H1 (cell line): ENCODE data around the gene AKR7A3. TPM values are rescaled to one million over a fixed set of nuclear protein-coding genes. Genes with fewer than 3 reads are reported as not detected.

Source experiments
- CTCF ChIA-PET: fragments of 300-600 bp; sonication (Branson Sonifier 250); formaldehyde crosslinking; loops from one replicate; lab custom pipeline; 2021; ENCODE audit not compliant: partially characterized antibody; lab: Charles Lee
- POLR2A ChIA-PET: fragments of 300-600 bp; sonication (Branson Sonifier 250); formaldehyde crosslinking; loops from one replicate; lab custom pipeline; 2021; ENCODE audit warnings: inconsistent platforms; ENCODE audit not compliant: partially characterized antibody; lab: Charles Lee
- DNase-seq, 2 experiments: peaks; one replicate each; pipeline versions ENCODE4 v3.0.0 to v3.0.0-alpha.2; 2010 to 2022; ENCODE audit warnings: low spot score in 2 of 2, low read depth in 1 of 2, mixed read lengths in 1 of 2
- FAIRE-seq: peaks from 2 replicates; lab custom pipeline; 2011; peaks lifted over from hg19 to GRCh38; lab: Jason Lieb, UNC
- H2AFZ ChIP-seq: 2 replicates; pipeline ENCODE4 v1.8.1; 2012; ENCODE audit warnings: low read length, inconsistent platforms
- H2AK5ac ChIP-seq: 2 replicates; pipeline ENCODE4 v1.6.1; 2013; ENCODE audit warnings: low read depth, low read length
- H2BK120ac ChIP-seq: replicated peaks from 2 replicates; pipeline ENCODE3; 2013; ENCODE audit warnings: low read depth, low read length, inconsistent platforms
- H2BK12ac ChIP-seq: 2 replicates; pipeline ENCODE4 v1.6.1; 2013; ENCODE audit warnings: low read depth, low read length
- H2BK15ac ChIP-seq: 2 replicates; pipeline ENCODE4 v1.6.1; 2013; ENCODE audit warnings: low read length
- H2BK20ac ChIP-seq: 2 replicates; pipeline ENCODE4 v1.6.1; 2013; ENCODE audit warnings: low read length
- H2BK5ac ChIP-seq: 2 replicates; pipeline ENCODE4 v1.6.1; 2013; ENCODE audit warnings: low read depth, low read length
- H3K14ac ChIP-seq: 2 replicates; pipeline ENCODE4 v1.6.1; 2013; ENCODE audit warnings: inconsistent platforms; ENCODE audit not compliant: insufficient read length
- H3K18ac ChIP-seq: 2 replicates; pipeline ENCODE4 v1.6.1; 2013; ENCODE audit warnings: low read length; ENCODE audit errors: extremely low read depth
- H3K23ac ChIP-seq: 2 replicates; pipeline ENCODE4 v1.6.1; 2013; ENCODE audit warnings: inconsistent platforms; ENCODE audit not compliant: insufficient read length
- H3K23me2 ChIP-seq: 2 replicates; pipeline ENCODE4 v1.6.1; 2013; ENCODE audit warnings: low read depth, low read length
- H3K27ac ChIP-seq: 2 replicates; pipeline ENCODE4 v1.6.1; 2011; ENCODE audit warnings: low read depth, low read length, inconsistent platforms
- H3K27me3 ChIP-seq, 4 experiments: replicated peaks in 1 of 4; 1 replicate in 1 of 4; 2 replicates in 3 of 4; pipeline versions ENCODE4 v1.6.1 to v1.8.1; 2011 to 2013; ENCODE audit warnings: low read length in 3 of 4, mild to moderate bottlenecking in 3 of 4, inconsistent platforms in 2 of 4, mixed read lengths in 2 of 4, moderate library complexity in 1 of 4; ENCODE audit not compliant: control insufficient read depth in 3 of 4, insufficient read depth in 3 of 4; ENCODE audit errors: extremely low read depth in 1 of 4
- H3K36me3 ChIP-seq, 4 experiments: 2 replicates each; pipeline versions ENCODE4 v1.6.1 to v1.8.1; 2011 to 2013; ENCODE audit warnings: mild to moderate bottlenecking in 4 of 4, low read length in 3 of 4, moderate library complexity in 2 of 4, control low read depth in 1 of 4, inconsistent platforms in 1 of 4; ENCODE audit not compliant: insufficient read depth in 4 of 4, control insufficient read depth in 2 of 4
- H3K4ac ChIP-seq: replicated peaks from 2 replicates; pipeline ENCODE3; 2013; ENCODE audit warnings: low read length, low read depth, mixed read lengths, inconsistent platforms; ENCODE audit not compliant: insufficient read length
- H3K4me1 ChIP-seq, 4 experiments: replicated peaks in 1 of 4; 1 replicate in 1 of 4; 2 replicates in 3 of 4; pipeline versions ENCODE4 v1.6.1 to v1.8.1; 2011 to 2013; ENCODE audit warnings: low read length in 3 of 4, inconsistent platforms in 2 of 4, mixed read lengths in 1 of 4; ENCODE audit not compliant: insufficient read depth in 4 of 4, control insufficient read depth in 3 of 4
- H3K4me2 ChIP-seq, 2 experiments: 2 replicates each; pipeline versions ENCODE4 v1.6.1 to v1.8.1; 2011 to 2013; ENCODE audit warnings: low read depth in 2 of 2, low read length in 2 of 2, control low read depth in 1 of 2, inconsistent platforms in 1 of 2, mild to moderate bottlenecking in 1 of 2; ENCODE audit not compliant: insufficient read depth in 1 of 2
- H3K4me3 ChIP-seq, 4 experiments: fragments of 200-600, 300-600 bp in 1 of 4; sonication (generic), shearing (Covaris generic), sonication (Bioruptor Twin) in 1 of 4; 2 replicates each; pipeline versions ENCODE4 v1.5.1 to v1.8.1; 2011 to 2016; ENCODE audit warnings: low read length in 4 of 4, low read depth in 3 of 4, control low read depth in 2 of 4, inconsistent platforms in 2 of 4, mild to moderate bottlenecking in 2 of 4, mixed read lengths in 1 of 4, moderate library complexity in 1 of 4; ENCODE audit not compliant: insufficient read depth in 2 of 4; ENCODE audit errors: extremely low read depth in 1 of 4
- H3K56ac ChIP-seq: replicated peaks from 2 replicates; pipeline ENCODE3; 2013; ENCODE audit warnings: low read depth, mild to moderate bottlenecking, mixed read lengths, low read length, inconsistent platforms; ENCODE audit not compliant: insufficient read length
- H3K79me1 ChIP-seq: 2 replicates; pipeline ENCODE4 v1.6.1; 2013; ENCODE audit warnings: low read depth, low read length, control low read depth
- H3K79me2 ChIP-seq, 2 experiments: 2 replicates each; pipeline versions ENCODE4 v1.6.1 to v1.8.1; 2012 to 2013; ENCODE audit warnings: low read length in 2 of 2, mild to moderate bottlenecking in 2 of 2, inconsistent platforms in 1 of 2; ENCODE audit not compliant: insufficient read depth in 2 of 2, control insufficient read depth in 1 of 2
- H3K9ac ChIP-seq, 4 experiments: replicated peaks in 1 of 4; 1 replicate in 1 of 4; 2 replicates in 3 of 4; pipeline versions ENCODE4 v1.6.1 to v1.8.1; 2011 to 2013; ENCODE audit warnings: low read depth in 3 of 4, low read length in 3 of 4, control low read depth in 2 of 4, mild to moderate bottlenecking in 2 of 4, moderate library complexity in 2 of 4, inconsistent platforms in 1 of 4; ENCODE audit errors: extremely low read depth in 1 of 4
- H3K9me3 ChIP-seq, 2 experiments: 2 replicates each; pipeline versions ENCODE4 v1.6.1 to v1.8.1; 2012 to 2013; ENCODE audit warnings: mild to moderate bottlenecking in 2 of 2, moderate library complexity in 2 of 2, control low read depth in 1 of 2, inconsistent platforms in 1 of 2, low read depth in 1 of 2, low read length in 1 of 2, mixed read lengths in 1 of 2; ENCODE audit not compliant: insufficient read depth in 2 of 2
- H4K20me1 ChIP-seq, 2 experiments: replicated peaks in 1 of 2; 2 replicates each; pipeline versions ENCODE3 to v1.8.1; 2011 to 2013; ENCODE audit warnings: inconsistent platforms in 2 of 2, low read length in 2 of 2, mild to moderate bottlenecking in 1 of 2; ENCODE audit not compliant: insufficient read depth in 2 of 2, control insufficient read depth in 1 of 2
- H4K5ac ChIP-seq: 2 replicates; pipeline ENCODE4 v1.6.1; 2013; ENCODE audit warnings: low read length, low read depth, mixed read lengths, inconsistent platforms; ENCODE audit not compliant: insufficient read length
- H4K8ac ChIP-seq: 2 replicates; pipeline ENCODE4 v1.8.0; 2013; ENCODE audit warnings: mild to moderate bottlenecking, moderate library complexity, low read length, inconsistent platforms; ENCODE audit not compliant: insufficient read depth; ENCODE audit errors: extremely low read depth
- H4K91ac ChIP-seq: replicated peaks from 2 replicates; pipeline ENCODE3; 2013; ENCODE audit warnings: low read length, mixed read lengths, inconsistent platforms; ENCODE audit not compliant: insufficient read length
- CHD1 ChIP-seq: IDR thresholded peaks from 2 replicates; pipeline ENCODE4 v1.6.1; 2012; ENCODE audit warnings: low read depth, low read length, improper control_type of control experiment
- EP300 ChIP-seq, 2 experiments: IDR thresholded peaks; 1 replicate in 1 of 2; 2 replicates in 1 of 2; pipeline ENCODE4 v1.6.1; 2011 to 2012; ENCODE audit warnings: low read depth in 2 of 2, low read length in 2 of 2, mild to moderate bottlenecking in 2 of 2, borderline replicate concordance in 1 of 2, inconsistent platforms in 1 of 2, moderate library complexity in 1 of 2
- KDM1A ChIP-seq: fragments of 200-600, 300-600 bp; sonication (generic); IDR thresholded peaks from 2 replicates; pipeline ENCODE4 v1.7.1; 2016; ENCODE audit warnings: mild to moderate bottlenecking, low read length, borderline replicate concordance
- TEAD4 ChIP-seq: IDR thresholded peaks from 2 replicates; pipeline ENCODE4 v1.6.1; 2012; ENCODE audit warnings: low read depth, low read length, inconsistent platforms, mixed read lengths
- WGBS, 2 experiments: shearing (Covaris generic) in 1 of 2; methylation state at CpG; one replicate each; pipeline versions ENCODE4 v1.1.6 to v1.1.7; 2013 to 2015; ENCODE audit warnings: low lambda C conversion rate in 2 of 2, mixed read lengths in 2 of 2, inconsistent platforms in 1 of 2, low coverage in 1 of 2, missing lambda C conversion rate in 1 of 2; ENCODE audit not compliant: insufficient replicate concordance in 2 of 2, insufficient coverage in 1 of 2, insufficient read length in 1 of 2; ENCODE audit errors: extremely low coverage in 1 of 2, missing lambda C conversion rate in 1 of 2; 5-methylcytosine and 5-hydroxymethylcytosine counted together
- polyA plus RNA-seq, 7 experiments: library from polyadenylated mRNA; depleted of rRNA in 3 of 7; stranded (reverse) in 5 of 7; unstranded in 2 of 7; fragments of >200 nt in 5 of 7; fragments of 200-250 nt in 2 of 7; gene quantifications; 1 replicate in 5 of 7; 2 replicates in 1 of 7; 4 replicates in 1 of 7; pipeline versions ENCODE4 v1.2.1 to v1.2.3, GENCODE V29; 2011 to 2013; ENCODE audit warnings: missing spikeins in 2 of 7, mixed read lengths in 2 of 7
- total RNA-seq: library from RNA; stranded (reverse); fragmentation: NEBNext Ultra II Directional; extraction: Animal tissue kit (Norgen Biotek cat#: 25700); gene quantifications from 2 replicates; pipeline ENCODE4 v1.2.1, GENCODE V29; 2021
- TF ChIP-seq, protein P1 (sequence below): IDR thresholded peaks from 2 replicates; pipeline ENCODE4 v1.6.1; 2011; ENCODE audit warnings: low read length, improper control_type of control experiment

Gene AKR7A3
- total and polyA plus RNA-seq, 2 of the 8 experiments (the other 6 are each of a cell fraction or from before 2014, with no cell fraction given): 0.62 to 0.65 TPM

DNA sequence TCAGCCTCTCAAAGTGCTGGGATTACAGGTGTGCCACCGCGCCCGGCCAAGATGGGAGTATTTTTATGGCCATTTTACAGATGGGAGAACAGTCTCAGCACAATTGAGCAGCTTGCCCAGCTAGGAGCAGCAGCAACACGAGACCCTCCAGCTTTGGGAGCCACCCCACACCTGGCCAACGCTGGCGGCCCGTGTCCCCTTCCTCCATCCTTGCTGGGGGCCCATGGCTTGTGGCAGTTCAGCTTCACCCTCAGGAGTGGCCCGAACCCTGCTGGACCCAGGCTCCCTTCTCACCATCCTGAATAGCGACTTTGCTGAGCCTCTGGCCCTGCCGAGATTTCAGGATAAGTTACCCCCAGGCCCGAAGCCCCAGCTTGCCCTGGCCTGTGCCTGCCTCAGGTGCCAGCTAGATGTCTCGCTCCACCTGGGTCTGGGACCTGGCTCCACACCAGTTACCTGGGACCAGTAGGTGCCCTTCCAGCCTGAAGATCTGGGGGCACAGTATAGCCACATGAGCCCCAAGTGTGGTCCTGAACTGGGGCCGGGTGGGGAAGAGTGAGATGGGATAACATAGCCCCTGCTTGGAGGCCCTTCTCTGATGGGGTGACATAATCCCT, 42.8 kb upstream of the AKR7A3 start:
- no peak overlapping the region for H2BK20ac ChIP-seq
- H3K4me1 ChIP-seq: no peaks in the 10 kb centered on the region
- H3K79me1 ChIP-seq: no peaks in the 10 kb centered on the region; the same call in 1 of the 2 replicates
- peaks cover 0 to 5% (median 3%) of the 10 kb centered on the region in 4 experiments; a peak in 2 of 8 replicates for H3K36me3 ChIP-seq
- DNase-seq (no peak), FAIRE-seq (no peak)
- ChIA-PET CTCF (interaction anchor here (0.5 to 2.3 kb wide), 12 partner anchors 10 to 374 kb away, joined by 3 to 9 read pairs (median 3); no protein-coding TSS in a partner anchor), POLR2A (interaction anchor here (0.6 to 13.3 kb wide), 5 partner anchors 10 to 320 kb away, joined by 3 to 143 read pairs (median 3); partner anchors contain the start of genes AKR7A2 and SLC66A1)
- no peak overlapping the region for H2BK12ac ChIP-seq
- WGBS, 2 experiments: 95% methylated on average over 13 of the region's 13 CpGs; no CpG with 5 or more reads in 1 of the 2 experiments
- H3K79me2 ChIP-seq: no peaks in the 10 kb centered on the region
- no peak overlapping the region for H2BK120ac ChIP-seq
- H3K23me2 ChIP-seq: no peaks in the 10 kb centered on the region
- H4K8ac ChIP-seq: no peak overlapping the region
- no peak overlapping the region for H3K4me2 ChIP-seq
- peaks cover 0 to 7% of the 10 kb centered on the region in 2 experiments for H4K20me1 ChIP-seq
- no peak overlapping the region for H3K14ac ChIP-seq
- H3K4me3 ChIP-seq: no peak overlapping the region
- H3K23ac ChIP-seq: no peak overlapping the region
- H2BK15ac ChIP-seq: no peak overlapping the region
- no peak overlapping the region for H3K4ac ChIP-seq
- H3K9ac ChIP-seq: no peak overlapping the region
- no peak overlapping the region for H4K91ac ChIP-seq
- H3K9me3 ChIP-seq: no peaks in the 10 kb centered on the region
- no peak overlapping the region for H3K56ac ChIP-seq
- no peaks in the 10 kb centered on the region for H3K27me3 ChIP-seq
- H3K27ac ChIP-seq: no peak overlapping the region; the same call in 1 of the 2 replicates
- no peak overlapping the region for H2BK5ac ChIP-seq
- H2AFZ ChIP-seq: no peak overlapping the region
- no peak overlapping the region for H3K18ac ChIP-seq
- no peak overlapping the region for H4K5ac ChIP-seq
- H2AK5ac ChIP-seq: no peak overlapping the region
- TF ChIP-seq, protein P1, sequence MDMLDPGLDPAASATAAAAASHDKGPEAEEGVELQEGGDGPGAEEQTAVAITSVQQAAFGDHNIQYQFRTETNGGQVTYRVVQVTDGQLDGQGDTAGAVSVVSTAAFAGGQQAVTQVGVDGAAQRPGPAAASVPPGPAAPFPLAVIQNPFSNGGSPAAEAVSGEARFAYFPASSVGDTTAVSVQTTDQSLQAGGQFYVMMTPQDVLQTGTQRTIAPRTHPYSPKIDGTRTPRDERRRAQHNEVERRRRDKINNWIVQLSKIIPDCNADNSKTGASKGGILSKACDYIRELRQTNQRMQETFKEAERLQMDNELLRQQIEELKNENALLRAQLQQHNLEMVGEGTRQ: no peak
- no peak for TF ChIP-seq KDM1A
- TF ChIP-seq CHD1: no peak
- no peak for TF ChIP-seq TEAD4
- TF ChIP-seq EP300 (IDR thresholded peaks at IDR 0.05; ENCODE audit: borderline replicate concordance in 1 of 2, low read depth in 2 of 2, low read length in 2 of 2): no peak
